ENCODE data around the gene DDR2. TPM values are rescaled to one million over a fixed set of nuclear protein-coding genes. Genes with fewer than 3 reads are reported as not detected.
A peak's percentile ranks its signal among the peaks of the same experiment; 100 is the strongest.

DDR2 gene
- polyA plus RNA-seq, 2 donors = 2.8 to 4.0 TPM

DNA sequence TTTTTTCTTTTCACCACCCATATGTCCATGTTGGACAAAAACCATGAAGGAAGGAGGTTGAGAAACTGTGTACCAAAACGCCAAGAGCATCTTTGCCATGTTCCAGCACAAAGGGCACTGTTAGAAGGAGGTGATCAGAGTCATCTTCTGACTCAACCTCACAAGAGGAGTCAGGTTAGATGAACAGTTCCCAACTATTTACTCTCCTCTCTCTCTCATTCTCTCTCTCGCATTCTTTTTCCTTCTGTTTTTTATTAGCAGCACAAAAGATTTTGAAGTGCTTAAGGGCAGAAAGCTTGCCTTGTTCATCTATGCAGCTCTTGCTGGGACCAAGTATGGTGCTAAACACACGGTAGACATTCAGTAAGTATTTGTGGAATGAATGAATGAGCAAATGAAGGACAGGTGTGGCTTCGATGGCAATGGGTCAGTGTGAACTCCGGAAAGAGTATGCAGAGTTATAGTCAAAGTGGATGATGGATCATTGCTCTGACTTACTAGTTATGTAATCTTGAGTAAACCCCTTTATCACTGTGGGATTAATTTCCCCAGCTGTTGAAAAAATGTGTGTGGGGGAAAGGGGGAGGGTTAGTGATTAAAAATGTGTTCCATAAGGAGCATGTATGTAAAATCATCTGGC is 33.9 kb downstream of the DDR2 start:
- H3K27ac ChIP-seq (ENCODE audit: low read depth in 2 of 2, low read length in 1 of 2) = no peak overlapping the region
- WGBS, 2 donors = 57 to 61% methylated on average over 5 of the region's 5 CpGs
- no peaks in the 10 kb centered on the region for H3K4me1 ChIP-seq (ENCODE audit: control insufficient read depth in 2 of 2, insufficient read depth in 2 of 2, low read length in 1 of 2)
- H3K36me3 ChIP-seq (ENCODE audit: control insufficient read depth in 2 of 2, insufficient read depth in 2 of 2, low read length in 1 of 2) = no peaks in the 10 kb centered on the region
- H3K27me3 ChIP-seq (ENCODE audit: control insufficient read depth in 1 of 2, insufficient read depth in 2 of 2, low read length in 2 of 2) = no peaks in the 10 kb centered on the region
- H3K4me3 ChIP-seq (ENCODE audit: low read depth in 1 of 2, low read length in 2 of 2) = no peak overlapping the region
- H3K9me3 ChIP-seq (ENCODE audit: control insufficient read depth in 2 of 2, insufficient read depth in 1 of 2, low read depth in 1 of 2, low read length in 1 of 2) = no peaks in the 10 kb centered on the region

DNA sequence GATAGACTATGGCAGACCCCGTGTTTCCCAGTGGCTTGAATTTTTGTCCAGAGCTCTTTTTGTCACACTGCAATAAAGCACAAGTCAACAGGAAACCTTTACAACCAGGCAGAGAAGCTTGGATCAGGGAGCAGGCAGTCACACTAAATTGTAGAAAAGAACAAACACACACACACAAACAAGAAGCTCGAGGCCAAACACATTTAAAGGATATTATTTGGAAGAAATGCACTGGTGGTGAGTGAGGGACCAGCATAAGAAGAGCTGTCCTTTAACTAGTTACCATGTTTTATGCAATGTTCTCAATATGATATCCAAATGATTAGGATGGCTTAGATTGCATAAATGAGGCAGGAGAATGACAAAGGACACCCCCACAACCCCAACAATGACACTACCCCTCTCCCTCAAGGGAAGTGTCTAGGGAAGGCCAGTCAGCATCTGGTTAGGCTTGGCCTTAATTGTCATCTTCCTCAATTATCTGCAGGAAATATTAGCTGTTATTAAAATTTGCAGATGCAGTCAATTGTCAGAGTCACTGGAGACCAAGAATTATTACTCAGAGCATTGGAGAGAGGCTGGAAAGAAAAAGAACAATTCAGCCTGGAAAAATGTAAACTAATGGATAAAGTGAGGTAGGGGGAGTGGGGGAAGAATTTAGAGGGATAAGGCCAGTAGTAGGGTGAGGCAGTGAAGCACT is 35.3 kb downstream of the DDR2 start:
- no peaks in the 10 kb centered on the region for H3K36me3 ChIP-seq (ENCODE audit: control insufficient read depth in 2 of 2, insufficient read depth in 2 of 2, low read length in 1 of 2)
- WGBS, 2 donors = 55 to 64% methylated on average over 2 of the region's 2 CpGs
- no peak overlapping the region for H3K4me3 ChIP-seq (ENCODE audit: low read depth in 1 of 2, low read length in 2 of 2)
- no peaks in the 10 kb centered on the region for H3K27me3 ChIP-seq (ENCODE audit: control insufficient read depth in 1 of 2, insufficient read depth in 2 of 2, low read length in 2 of 2)
- H3K27ac ChIP-seq (ENCODE audit: low read depth in 2 of 2, low read length in 1 of 2) = no peak overlapping the region
- H3K4me1 ChIP-seq (ENCODE audit: control insufficient read depth in 2 of 2, insufficient read depth in 2 of 2, low read length in 1 of 2) = no peaks in the 10 kb centered on the region
- no peaks in the 10 kb centered on the region for H3K9me3 ChIP-seq (ENCODE audit: control insufficient read depth in 2 of 2, insufficient read depth in 1 of 2, low read depth in 1 of 2, low read length in 1 of 2)

DNA sequence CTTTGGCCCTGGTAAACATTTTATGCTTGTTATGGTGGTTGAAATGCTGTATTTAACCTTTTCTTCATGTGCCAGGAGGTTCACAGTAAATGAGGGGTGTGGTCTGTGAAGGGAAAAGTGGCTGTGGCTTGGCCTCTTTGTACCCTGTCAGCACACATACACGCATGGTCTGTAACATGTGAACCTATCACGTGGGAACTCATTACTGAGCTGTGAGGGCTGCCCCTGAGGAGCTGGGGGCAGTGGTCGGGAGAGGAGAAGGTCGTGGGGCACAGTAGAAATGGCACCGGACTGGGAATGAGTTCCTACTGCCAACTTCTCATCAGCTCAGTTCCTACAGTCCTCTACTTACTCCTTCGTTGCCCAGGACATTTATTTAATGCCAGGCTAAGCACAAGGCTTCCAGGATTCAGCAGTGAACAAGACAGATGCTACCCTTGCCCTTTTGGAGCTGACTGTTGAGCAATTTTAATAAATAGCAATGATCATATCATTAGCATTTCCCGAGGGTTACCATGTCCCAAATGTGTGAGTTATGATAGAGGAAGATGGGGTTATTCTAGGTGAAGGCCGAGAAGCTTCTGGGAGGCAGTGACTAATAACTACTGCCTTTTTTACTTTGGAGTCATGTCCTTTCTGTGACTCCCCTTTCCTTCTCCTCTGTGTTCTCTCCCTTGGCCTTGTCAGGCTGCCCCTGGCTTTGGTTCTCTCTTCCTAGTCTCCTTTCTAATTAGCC is 38.8 kb downstream of the DDR2 start:
- Histone ChIP-seq H3K9me3 (ENCODE audit: control insufficient read depth in 2 of 2, insufficient read depth in 1 of 2, low read depth in 1 of 2, low read length in 1 of 2) (no peaks in the 10 kb centered on the region), H3K4me1 (ENCODE audit: control insufficient read depth in 2 of 2, insufficient read depth in 2 of 2, low read length in 1 of 2) (no peaks in the 10 kb centered on the region), H3K4me3 (ENCODE audit: low read depth in 1 of 2, low read length in 2 of 2) (no peak overlapping the region), H3K27me3 (ENCODE audit: control insufficient read depth in 1 of 2, insufficient read depth in 2 of 2, low read length in 2 of 2) (no peaks in the 10 kb centered on the region), H3K27ac (ENCODE audit: low read depth in 2 of 2, low read length in 1 of 2) (peak overlapping the region in 1 of 2 donors; percentile 38), H3K36me3 (ENCODE audit: control insufficient read depth in 2 of 2, insufficient read depth in 2 of 2, low read length in 1 of 2) (no peaks in the 10 kb centered on the region)
- 66 to 84% methylated on average over 8 of the region's 8 CpGs for WGBS, 2 donors

DNA sequence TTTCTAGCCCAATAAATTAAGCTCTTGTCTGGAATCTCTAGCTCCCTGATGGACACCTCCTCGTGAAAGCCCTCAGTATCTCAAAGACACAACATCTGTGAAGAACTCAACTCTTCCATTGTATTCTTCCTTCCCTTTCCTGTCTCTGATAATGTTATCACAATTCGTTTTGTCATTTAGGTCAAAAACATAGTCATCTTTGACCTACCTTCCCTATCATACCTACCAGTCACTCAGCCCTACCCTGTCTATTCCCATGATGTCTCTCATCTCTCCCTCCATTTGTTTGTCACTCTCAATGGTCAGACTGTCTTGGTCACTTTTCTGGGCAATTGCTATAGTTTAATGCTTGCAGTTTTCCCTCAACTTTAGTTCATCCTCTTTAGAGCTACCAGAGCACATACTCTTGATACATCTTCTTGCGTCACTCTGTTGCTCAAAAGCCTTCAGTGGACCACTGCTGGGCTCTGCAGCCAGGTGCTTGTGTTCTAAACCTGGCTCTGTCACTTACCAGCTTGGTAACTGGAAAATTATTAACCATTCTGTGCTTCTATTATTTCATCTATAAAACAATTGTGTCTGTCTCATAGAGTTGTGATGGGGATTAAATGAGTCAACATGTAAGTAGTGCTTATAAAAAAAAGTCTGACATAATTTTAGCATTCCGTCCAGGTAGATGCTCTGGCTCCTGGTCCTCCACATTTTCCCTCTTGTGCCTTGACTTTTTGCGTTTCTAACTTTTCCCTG is 39.6 kb downstream of the DDR2 start:
- no peaks in the 10 kb centered on the region for H3K4me1 ChIP-seq (ENCODE audit: control insufficient read depth in 2 of 2, insufficient read depth in 2 of 2, low read length in 1 of 2)
- WGBS, 2 donors = 57 to 63% methylated on average over 5 of the region's 5 CpGs
- no peaks in the 10 kb centered on the region for H3K27me3 ChIP-seq (ENCODE audit: control insufficient read depth in 1 of 2, insufficient read depth in 2 of 2, low read length in 2 of 2)
- peak overlapping the region in 1 of 2 donors; percentile 37 for H3K27ac ChIP-seq (ENCODE audit: low read depth in 2 of 2, low read length in 1 of 2)
- H3K9me3 ChIP-seq (ENCODE audit: control insufficient read depth in 2 of 2, insufficient read depth in 1 of 2, low read depth in 1 of 2, low read length in 1 of 2) = no peaks in the 10 kb centered on the region
- no peak overlapping the region for H3K4me3 ChIP-seq (ENCODE audit: low read depth in 1 of 2, low read length in 2 of 2)
- H3K36me3 ChIP-seq (ENCODE audit: control insufficient read depth in 2 of 2, insufficient read depth in 2 of 2, low read length in 1 of 2) = no peaks in the 10 kb centered on the region

DNA sequence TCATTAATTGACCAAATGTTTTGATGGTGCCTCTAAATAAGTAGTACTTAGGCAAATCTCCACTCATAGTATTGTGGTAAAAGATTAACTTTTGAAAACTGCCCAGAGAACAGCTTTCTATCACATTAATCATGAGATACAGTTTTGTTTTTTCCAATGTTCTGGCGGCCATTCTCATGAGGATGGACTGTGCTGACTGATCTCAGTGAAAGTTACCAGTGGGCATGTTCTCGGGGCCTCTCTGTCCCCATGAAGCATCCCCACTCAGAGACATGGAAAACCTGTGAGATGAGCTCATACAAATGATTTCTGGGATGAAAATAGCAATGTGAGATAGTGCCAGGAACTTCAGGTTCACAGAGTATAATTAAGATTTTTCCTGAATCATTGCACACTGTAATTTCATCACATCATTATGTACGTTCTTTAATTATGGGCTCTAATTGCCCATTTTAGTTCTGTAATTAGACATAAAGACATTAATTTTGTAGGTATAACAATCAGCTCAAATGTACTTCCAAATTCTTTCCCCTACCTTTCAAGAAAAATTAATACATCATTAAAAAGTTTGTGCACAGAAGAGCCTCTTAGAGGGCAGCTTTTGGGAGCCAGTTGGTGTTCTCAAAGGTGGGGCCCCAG is 40.5 kb downstream of the DDR2 start:
- Histone ChIP-seq H3K27me3 (ENCODE audit: control insufficient read depth in 1 of 2, insufficient read depth in 2 of 2, low read length in 2 of 2) (no peaks in the 10 kb centered on the region), H3K4me3 (ENCODE audit: low read depth in 1 of 2, low read length in 2 of 2) (no peak overlapping the region), H3K27ac (ENCODE audit: low read depth in 2 of 2, low read length in 1 of 2) (no peak overlapping the region), H3K4me1 (ENCODE audit: control insufficient read depth in 2 of 2, insufficient read depth in 2 of 2, low read length in 1 of 2) (no peaks in the 10 kb centered on the region), H3K36me3 (ENCODE audit: control insufficient read depth in 2 of 2, insufficient read depth in 2 of 2, low read length in 1 of 2) (no peaks in the 10 kb centered on the region), H3K9me3 (ENCODE audit: control insufficient read depth in 2 of 2, insufficient read depth in 1 of 2, low read depth in 1 of 2, low read length in 1 of 2) (no peaks in the 10 kb centered on the region)
- WGBS, 2 donors = 73 to 76% methylated on average over 3 of the region's 3 CpGs

DNA sequence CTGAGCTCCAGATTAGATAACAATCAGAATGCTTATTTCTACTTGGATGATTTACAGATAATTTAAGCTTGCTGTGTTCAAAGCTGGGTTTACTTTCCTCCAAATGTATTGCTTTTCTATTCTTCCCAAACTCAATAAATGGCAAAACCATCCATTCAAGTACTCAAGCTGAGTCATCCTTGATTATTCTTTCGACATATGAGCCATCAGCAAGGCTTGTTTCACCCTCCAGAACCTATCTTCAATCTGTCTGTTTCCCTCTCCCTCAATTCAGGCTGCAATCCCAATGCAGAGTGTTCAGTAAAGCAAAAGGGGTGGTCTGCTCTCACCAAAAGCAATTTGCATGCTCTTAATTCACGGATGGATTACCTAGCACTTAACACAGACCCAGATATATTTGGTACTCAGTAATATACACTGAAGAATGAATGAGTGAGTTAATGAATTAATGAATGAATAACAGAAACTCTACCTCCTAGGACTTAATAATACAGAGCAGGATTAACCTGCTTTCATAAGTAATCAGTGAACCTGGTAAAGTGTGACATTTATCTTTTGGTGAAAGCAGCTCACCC is 41.9 kb downstream of the DDR2 start:
- WGBS, 2 donors = 81 to 85% methylated on average over 2 of the region's 2 CpGs
- Histone ChIP-seq H3K9me3 (ENCODE audit: control insufficient read depth in 2 of 2, insufficient read depth in 1 of 2, low read depth in 1 of 2, low read length in 1 of 2) (no peaks in the 10 kb centered on the region), H3K4me3 (ENCODE audit: low read depth in 1 of 2, low read length in 2 of 2) (no peak overlapping the region), H3K27ac (ENCODE audit: low read depth in 2 of 2, low read length in 1 of 2) (no peak overlapping the region), H3K36me3 (ENCODE audit: control insufficient read depth in 2 of 2, insufficient read depth in 2 of 2, low read length in 1 of 2) (no peaks in the 10 kb centered on the region), H3K27me3 (ENCODE audit: control insufficient read depth in 1 of 2, insufficient read depth in 2 of 2, low read length in 2 of 2) (no peaks in the 10 kb centered on the region), H3K4me1 (ENCODE audit: control insufficient read depth in 2 of 2, insufficient read depth in 2 of 2, low read length in 1 of 2) (no peaks in the 10 kb centered on the region)

DNA sequence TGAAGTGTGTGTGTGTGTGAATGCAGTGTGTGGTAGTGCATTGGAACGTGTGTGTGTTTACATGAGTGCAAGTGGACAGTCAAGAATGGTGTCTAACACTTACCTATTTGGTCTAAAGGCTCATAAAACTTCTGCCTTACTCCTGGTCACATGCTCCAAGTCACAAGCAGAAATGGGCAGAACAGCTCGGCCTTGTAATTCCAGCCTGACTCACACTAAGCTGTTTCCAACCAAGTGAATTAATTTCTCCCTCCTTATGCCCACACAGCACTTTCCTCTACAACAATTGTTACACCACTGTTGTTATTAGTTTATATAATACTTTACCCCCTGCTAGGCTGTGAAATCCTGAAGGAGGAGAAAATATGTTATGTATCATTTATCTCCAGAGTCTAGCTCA is 43.8 kb downstream of the DDR2 start:
- Histone ChIP-seq H3K27ac (ENCODE audit: low read depth in 2 of 2, low read length in 1 of 2) (peak overlapping the region in 1 of 2 donors; percentile 28), H3K4me1 (ENCODE audit: control insufficient read depth in 2 of 2, insufficient read depth in 2 of 2, low read length in 1 of 2) (no peaks in the 10 kb centered on the region), H3K27me3 (ENCODE audit: control insufficient read depth in 1 of 2, insufficient read depth in 2 of 2, low read length in 2 of 2) (no peaks in the 10 kb centered on the region), H3K36me3 (ENCODE audit: control insufficient read depth in 2 of 2, insufficient read depth in 2 of 2, low read length in 1 of 2) (no peaks in the 10 kb centered on the region), H3K4me3 (ENCODE audit: low read depth in 1 of 2, low read length in 2 of 2) (no peak overlapping the region), H3K9me3 (ENCODE audit: control insufficient read depth in 2 of 2, insufficient read depth in 1 of 2, low read depth in 1 of 2, low read length in 1 of 2) (no peaks in the 10 kb centered on the region)
- 42 to 53% methylated on average over 2 of the region's 2 CpGs for WGBS, 2 donors

DNA sequence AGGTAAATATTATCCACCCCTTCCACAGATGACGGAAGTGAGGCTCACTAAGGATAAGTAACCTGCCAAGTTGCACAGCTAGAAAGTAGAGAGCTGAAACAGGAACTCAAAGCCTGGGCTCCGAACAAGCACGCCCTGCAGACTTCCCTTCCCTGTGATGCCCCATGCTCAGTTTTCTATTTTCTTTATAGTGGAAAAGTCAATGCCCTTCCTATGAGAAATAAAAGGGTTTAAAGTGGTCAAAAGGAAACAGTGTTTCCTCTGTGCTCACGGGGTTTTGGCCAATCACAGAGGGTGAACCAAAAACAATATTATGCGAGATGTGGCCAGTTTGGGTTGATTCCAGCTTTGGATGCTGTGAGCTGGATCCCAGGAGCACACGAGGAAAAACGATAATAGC is 44.5 kb downstream of the DDR2 start:
- Histone ChIP-seq H3K4me1 (ENCODE audit: control insufficient read depth in 2 of 2, insufficient read depth in 2 of 2, low read length in 1 of 2) (no peaks in the 10 kb centered on the region), H3K27ac (ENCODE audit: low read depth in 2 of 2, low read length in 1 of 2) (no peak overlapping the region), H3K36me3 (ENCODE audit: control insufficient read depth in 2 of 2, insufficient read depth in 2 of 2, low read length in 1 of 2) (no peaks in the 10 kb centered on the region), H3K9me3 (ENCODE audit: control insufficient read depth in 2 of 2, insufficient read depth in 1 of 2, low read depth in 1 of 2, low read length in 1 of 2) (no peaks in the 10 kb centered on the region), H3K27me3 (ENCODE audit: control insufficient read depth in 1 of 2, insufficient read depth in 2 of 2, low read length in 2 of 2) (no peaks in the 10 kb centered on the region), H3K4me3 (ENCODE audit: low read depth in 1 of 2, low read length in 2 of 2) (no peak overlapping the region)
- 54 to 63% methylated on average over 7 of the region's 7 CpGs for WGBS, 2 donors
